ENCODE results near the gene CELSR3.

- TF ChIP-seq CTCF (IDR thresholded peaks at IDR 0.05) (no peak), POLR2A (IDR thresholded peaks at IDR 0.05; ENCODE audit: low read depth) (no peak)
Measured at GRCh38 chr3:48630833-48631232, 31.9 kb downstream of the CELSR3 start.
